ENCODE measurements around the gene VEPH1. TPM values are rescaled to one million over a fixed set of nuclear protein-coding genes. Genes with fewer than 3 reads are reported as not detected.

VEPH1 gene
- total RNA-seq, 1 donor from 2014 or later = 11.6 TPM

DNA sequence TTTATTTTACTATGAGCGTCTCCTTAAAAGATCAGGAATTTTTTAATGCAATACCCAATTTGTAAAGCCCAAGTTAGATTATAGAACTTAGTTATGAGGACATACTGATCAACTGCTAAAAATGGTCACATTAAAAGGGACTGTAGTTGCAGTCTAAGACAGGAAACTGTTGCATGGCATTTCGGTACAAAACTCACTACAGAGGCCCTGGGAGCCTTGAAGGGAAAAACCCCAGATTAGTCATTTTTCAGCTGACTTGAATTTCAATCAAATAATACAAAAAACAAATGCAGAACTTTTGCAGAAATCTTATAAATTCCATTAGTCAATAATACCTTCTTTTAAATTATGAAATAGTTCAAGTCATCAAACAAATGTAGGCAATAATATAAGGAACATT lies 73.5 kb downstream of the VEPH1 start:
- no peak for DNase-seq (ENCODE audit: low spot score)

DNA sequence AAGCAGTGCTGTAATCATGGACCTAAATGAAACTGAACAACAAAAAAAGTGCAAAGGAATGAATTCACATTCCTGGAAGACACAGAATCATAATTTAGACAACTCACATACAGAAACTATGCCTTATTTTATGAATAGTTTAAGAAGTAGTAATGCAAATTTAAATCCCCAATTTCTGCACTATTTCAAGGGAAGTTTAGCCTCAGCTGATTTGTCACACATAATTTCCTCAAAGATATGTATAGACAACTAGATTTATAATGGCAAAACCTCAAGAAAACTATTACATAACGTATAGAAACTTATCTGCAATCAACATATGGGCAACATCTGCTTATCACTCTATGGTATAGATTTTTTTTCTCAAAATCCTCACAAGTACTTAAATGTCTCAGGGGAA lies 74.4 kb downstream of the VEPH1 start:
- DNase-seq (ENCODE audit: low spot score) = peak; percentile 42

DNA sequence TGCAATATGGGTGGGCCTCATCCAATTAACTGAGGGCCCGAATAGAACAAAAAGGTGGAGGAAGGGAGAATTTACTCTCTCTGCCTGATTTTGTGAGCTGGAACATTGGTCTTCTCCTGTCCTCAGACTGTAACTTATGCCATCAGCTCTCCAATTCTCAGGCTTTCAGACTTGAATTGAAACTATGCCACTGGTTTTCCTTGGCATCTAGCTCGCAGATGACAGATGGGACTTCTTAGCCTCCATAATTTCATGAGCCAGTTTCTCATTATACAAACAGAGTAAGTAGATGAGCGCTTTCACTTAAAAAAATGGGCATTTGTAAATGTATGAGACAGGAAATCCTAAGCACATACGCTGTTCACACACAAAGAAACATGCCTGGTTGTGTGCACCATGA lies 75.3 kb downstream of the VEPH1 start:
- DNase-seq (ENCODE audit: low spot score) = no peak

GRCh38 chr3:157423337-157423736 lies 79.9 kb downstream of the VEPH1 start:
- no peak for DNase-seq (ENCODE audit: low spot score)

- no peak for DNase-seq (ENCODE audit: low spot score)
These were observed 82.5 kb downstream of the VEPH1 start for GRCh38 chr3:157420606-157421130.

DNA sequence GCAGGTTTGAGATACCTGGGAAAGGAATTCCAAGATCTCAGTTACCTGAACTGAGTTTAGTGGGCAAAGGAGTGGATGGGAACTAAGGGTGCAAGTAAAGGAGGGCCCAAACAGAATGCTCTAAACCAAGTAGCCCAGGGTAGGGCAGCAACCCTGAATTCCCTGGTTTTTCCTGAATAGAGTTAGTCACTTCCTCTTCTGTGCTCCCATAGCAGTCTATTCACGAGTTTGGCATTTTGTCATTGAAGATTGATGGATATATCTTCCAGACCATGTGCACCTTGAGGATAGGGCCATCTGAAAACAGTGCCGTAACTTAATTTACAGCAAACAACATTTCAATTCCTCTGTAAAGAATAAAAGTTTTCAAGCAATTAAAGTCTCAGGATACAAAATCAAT lies 85.1 kb downstream of the VEPH1 start:
- DNase-seq (ENCODE audit: low spot score) = no peak

GRCh38 chr3:157417247-157417646 lies 86.0 kb downstream of the VEPH1 start:
- DNase-seq (ENCODE audit: low spot score) = no peak

- DNase-seq (ENCODE audit: low spot score) = no peak
These were observed 86.7 kb downstream of the VEPH1 start for GRCh38 chr3:157416347-157417087.

GRCh38 chr3:157414861-157415260 lies 88.4 kb downstream of the VEPH1 start:
- DNase-seq (ENCODE audit: low spot score) = no peak

DNA sequence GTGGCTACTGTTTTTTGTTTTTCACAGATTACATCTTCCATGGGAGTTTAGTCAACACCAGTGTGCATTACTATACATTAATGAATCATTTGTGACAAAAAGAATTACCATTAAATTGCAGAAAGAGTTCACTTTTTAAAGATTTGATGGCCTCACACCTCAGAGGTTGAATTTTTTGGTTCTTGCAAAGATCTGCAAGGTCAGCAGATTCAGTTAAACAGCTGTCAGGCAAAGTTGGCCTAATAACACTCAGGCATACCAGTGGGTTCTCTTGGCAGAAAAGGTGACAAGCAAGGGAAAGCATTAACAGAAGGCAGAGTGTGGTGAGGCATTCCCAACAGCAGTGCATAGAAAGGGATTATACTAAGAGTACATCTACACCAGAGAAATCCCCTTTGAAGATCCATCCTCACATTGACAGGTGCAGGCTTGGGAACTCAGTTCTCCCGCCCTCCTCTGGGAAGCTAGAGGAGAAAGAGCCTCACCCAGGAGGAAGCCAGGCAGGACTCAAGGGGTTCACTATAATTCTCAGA lies 90.8 kb downstream of the VEPH1 start:
- no peak for DNase-seq (ENCODE audit: low spot score)

DNA sequence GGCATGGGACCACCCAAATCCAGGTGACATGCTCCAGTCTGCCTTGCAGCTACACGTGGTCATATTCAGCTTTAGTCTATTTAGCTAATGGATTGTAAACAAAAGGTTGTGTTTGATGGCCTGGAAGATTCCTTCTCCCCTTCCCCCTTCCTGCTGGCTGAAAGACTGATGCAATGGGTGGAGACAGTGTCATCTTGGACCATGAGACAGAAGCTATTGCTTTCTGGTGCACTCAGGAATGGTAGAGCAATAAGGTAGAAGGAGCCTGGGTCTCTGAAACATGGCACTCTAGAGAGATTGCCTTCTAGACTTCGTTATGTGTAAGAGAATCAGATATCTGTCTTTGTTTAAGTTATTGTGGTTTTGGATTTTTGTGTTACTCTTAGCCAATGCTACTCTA lies 92.3 kb downstream of the VEPH1 start:
- no peak for DNase-seq (ENCODE audit: low spot score)

DNA sequence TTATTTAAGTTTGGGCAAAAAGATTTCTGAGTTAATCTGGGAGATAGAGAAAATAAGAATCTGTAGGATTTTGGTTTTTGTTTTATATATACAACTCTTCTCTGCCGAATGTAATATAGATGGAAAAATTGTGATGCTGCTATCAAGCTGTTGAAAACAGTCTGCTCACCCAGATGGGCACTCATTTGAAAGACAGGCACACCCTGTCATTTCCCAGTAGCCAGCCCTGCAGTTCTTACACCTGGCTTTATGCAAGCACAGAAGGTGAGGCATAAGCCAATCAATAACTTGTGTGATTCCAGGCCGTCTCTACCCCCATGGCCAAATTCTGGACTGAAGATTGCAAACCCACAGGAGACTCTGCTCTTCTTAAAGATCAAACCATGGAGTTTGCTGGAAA lies 93.7 kb downstream of the VEPH1 start:
- no peak for DNase-seq (ENCODE audit: low spot score)

DNA sequence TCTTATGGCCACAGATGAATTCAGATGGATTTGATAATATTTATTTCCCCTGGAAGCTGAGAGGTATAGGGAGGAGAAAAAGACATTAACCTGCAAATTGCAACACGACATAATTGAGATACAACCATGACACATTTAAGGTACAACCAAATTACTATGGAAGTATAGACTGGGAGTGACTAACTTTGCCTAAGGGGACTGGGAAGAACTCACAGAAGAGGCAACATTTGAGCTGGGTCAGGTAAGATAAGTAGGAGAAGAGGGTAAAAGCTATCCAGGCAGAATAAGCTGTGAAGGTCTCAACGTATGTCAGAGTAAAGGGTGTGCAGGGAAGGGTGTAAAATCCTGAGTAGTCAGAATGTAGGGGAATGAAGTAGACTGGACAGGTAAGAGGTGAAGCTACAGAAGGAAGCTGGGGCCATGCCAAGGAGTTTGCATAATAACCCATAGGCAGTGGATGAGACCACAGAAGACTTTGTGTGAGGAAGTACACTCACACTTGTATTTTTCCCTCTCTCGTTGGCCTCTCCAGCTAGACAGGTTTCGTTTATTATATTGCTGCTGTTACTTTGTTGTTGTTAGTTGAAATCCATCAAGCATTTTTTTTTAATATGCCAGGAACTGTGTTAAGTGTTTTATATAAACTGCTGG lies 94.6 kb downstream of the VEPH1 start:
- DNase-seq (ENCODE audit: low spot score) = no peak

GRCh38 chr3:157407769-157408168 lies 95.4 kb downstream of the VEPH1 start:
- no peak for DNase-seq (ENCODE audit: low spot score)

DNA sequence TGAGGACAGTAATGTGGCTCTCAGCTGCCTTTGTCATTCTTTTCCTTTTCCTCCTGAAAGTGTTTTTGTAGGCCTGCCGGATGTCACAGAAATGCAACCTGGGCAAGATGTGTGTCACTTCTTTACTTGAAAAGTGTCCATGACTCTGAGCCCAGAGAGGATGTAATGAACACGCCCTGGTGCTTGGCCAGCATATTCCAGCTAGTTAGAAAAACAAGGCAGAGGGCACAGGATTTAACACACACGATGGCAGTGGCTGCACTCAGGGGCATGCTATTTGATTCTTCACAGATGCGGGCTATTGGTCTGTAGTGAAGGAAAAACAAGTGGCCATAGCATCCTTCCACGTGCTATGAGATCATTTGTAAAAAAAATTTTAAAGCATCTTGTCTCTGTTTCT lies 96.8 kb downstream of the VEPH1 start:
- DNase-seq (ENCODE audit: low spot score) = no peak

- no peak for DNase-seq (ENCODE audit: low spot score)
These were observed 97.8 kb downstream of the VEPH1 start for GRCh38 chr3:157405457-157405856.

GRCh38 chr3:157404381-157404780 lies 98.8 kb downstream of the VEPH1 start:
- no peak for DNase-seq (ENCODE audit: low spot score)

GRCh38 chr3:157398598-157398997 lies 104.6 kb downstream of the VEPH1 start:
- DNase-seq (ENCODE audit: low spot score) = no peak

DNA sequence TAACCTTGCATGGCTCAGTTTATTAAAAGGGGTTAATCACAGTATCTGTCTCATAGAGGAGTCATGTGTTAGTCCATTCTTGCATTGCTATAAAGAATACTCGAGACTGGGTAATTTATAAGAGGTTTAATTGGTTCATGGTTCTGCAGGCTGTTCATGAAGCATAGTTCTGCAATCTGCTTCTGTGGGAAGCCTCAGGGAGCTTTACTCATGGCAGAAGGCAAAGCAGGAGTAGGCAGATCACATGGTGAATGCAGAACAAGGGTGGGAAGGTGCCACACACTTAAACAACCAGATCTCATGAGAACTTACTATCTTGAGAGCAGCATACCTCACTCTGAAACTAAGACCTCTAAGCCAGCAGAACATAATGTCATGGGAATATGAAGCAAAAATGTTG lies 108.8 kb downstream of the VEPH1 start:
- DNase-seq (ENCODE audit: low spot score) = no peak

DNA sequence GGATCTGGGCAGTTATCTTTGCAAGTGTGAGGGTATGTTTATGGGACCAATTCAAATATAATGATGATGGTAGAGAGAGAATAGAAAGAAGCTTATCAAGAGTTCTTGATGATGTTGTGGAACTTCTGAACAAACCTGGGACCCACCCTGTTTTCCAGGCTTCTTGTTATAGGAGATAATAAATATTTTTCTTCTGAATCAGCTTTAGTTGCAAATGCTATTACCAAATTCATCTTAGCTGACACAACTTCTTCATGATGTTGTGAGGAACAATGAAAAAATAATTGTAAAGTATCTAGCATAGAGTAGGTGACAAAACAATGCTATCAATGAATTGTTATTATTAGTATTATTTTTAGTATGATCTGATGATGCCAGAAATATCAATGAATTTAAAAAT lies 110.1 kb downstream of the VEPH1 start:
- no peak for DNase-seq (ENCODE audit: low spot score)

DNA sequence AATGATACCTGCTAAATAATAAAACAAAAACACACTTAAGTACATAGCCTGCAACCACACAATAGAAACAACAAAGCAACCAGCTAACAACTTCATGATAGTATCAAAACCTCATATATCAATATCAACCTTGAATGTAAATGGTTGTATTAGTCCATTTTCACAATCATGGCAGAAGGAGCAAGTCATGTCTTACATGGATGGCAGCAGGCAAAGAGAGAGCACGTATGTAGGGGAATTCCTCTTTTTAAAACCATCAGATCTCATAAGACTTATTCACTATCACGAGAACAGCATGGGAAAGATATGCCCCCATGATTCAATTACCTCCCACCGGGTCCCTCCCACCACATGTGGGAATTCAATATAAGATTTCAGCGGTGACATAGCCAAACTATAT lies 111.1 kb downstream of the VEPH1 start:
- no peak for DNase-seq (ENCODE audit: low spot score)

GRCh38 chr3:157390713-157391515 lies 112.3 kb downstream of the VEPH1 start:
- no peak for DNase-seq (ENCODE audit: low spot score)
